K562 (cell line): ENCODE measurements around the gene GUF1. TPM values are rescaled to one million over a fixed set of nuclear protein-coding genes. Genes with fewer than 3 reads are reported as not detected.

ENCODE experiments used
- ATAC-seq: fragments of 200-7000 bp; cut with Tn5 transposase; 3 replicates; pipeline ENCODE4 v1.9.1; 2020; ENCODE audit warnings: moderate library complexity
- BruUV-seq: library from RNA; stranded (reverse); fragments of 400-500 nt; replicated peaks from 2 replicates; lab custom pipeline; 2021; lab: Mats Ljungman, UMichigan
- CTCF ChIA-PET: fragments of 300-600 bp; formaldehyde crosslinking; extraction: SDS; loops from one replicate; lab custom pipeline; 2021; ENCODE audit warnings: low intra/inter-chr PET ratio; lab: Yijun Ruan, JAX
- POLR2A ChIA-PET: fragments of 300-600, 350-650 bp; sonication (Branson Sonifier 250); formaldehyde crosslinking; extraction: SDS; loops from one replicate; lab custom pipeline; 2021; ENCODE audit warnings: antibody characterized with exemption, inconsistent platforms; lab: Yijun Ruan, JAX
- DNase-seq, 4 experiments: peaks; one replicate each; pipeline versions ENCODE4 v3.0.0 to v3.0.0-alpha.2; 2011 to 2018; ENCODE audit warnings: low spot score in 3 of 4, mixed read lengths in 3 of 4; ENCODE audit errors: extremely low read depth in 1 of 4
- FAIRE-seq: peaks from 2 replicates; lab custom pipeline; 2011; peaks lifted over from hg19 to GRCh38; lab: Jason Lieb, UNC
- H2AFZ ChIP-seq: 2 replicates; pipeline ENCODE4 v1.6.0; 2011; ENCODE audit warnings: low read depth, low read length, control low read depth, inconsistent platforms
- H3K27ac ChIP-seq: fragments of 200-600 bp; 3 replicates; pipeline ENCODE4 v1.8.0; 2011; ENCODE audit warnings: low read depth, mild to moderate bottlenecking, control low read depth, inconsistent platforms, low read length, moderate library complexity, mixed read lengths; ENCODE audit errors: extremely low read depth
- H3K27me3 ChIP-seq, 2 experiments: fragments of 300-600 bp in 1 of 2; 2 replicates in 1 of 2; 3 replicates in 1 of 2; pipeline versions ENCODE4 v1.6.0 to v1.8.0; 2011; ENCODE audit warnings: inconsistent platforms in 2 of 2, low read length in 2 of 2, mild to moderate bottlenecking in 1 of 2, mixed read lengths in 1 of 2, moderate library complexity in 1 of 2; ENCODE audit not compliant: control insufficient read depth in 2 of 2, insufficient read depth in 2 of 2
- H3K36me3 ChIP-seq: fragments of 300-600 bp; 3 replicates; pipeline ENCODE4 v1.8.0; 2011; ENCODE audit warnings: mild to moderate bottlenecking, low read length, inconsistent platforms; ENCODE audit not compliant: control insufficient read depth, insufficient read depth
- H3K4me1 ChIP-seq, 2 experiments: fragments of 200-600 bp in 1 of 2; replicated peaks in 1 of 2; 2 replicates in 1 of 2; 3 replicates in 1 of 2; pipeline versions ENCODE4 v1.5.1 to v1.8.0; 2011; ENCODE audit warnings: inconsistent platforms in 2 of 2, low read length in 2 of 2, mild to moderate bottlenecking in 1 of 2, mixed read lengths in 1 of 2, moderate library complexity in 1 of 2; ENCODE audit not compliant: control insufficient read depth in 2 of 2, insufficient read depth in 2 of 2
- H3K4me2 ChIP-seq: 2 replicates; pipeline ENCODE4 v1.6.1; 2011; ENCODE audit warnings: low read length, control low read depth, inconsistent platforms, mixed read lengths; ENCODE audit not compliant: insufficient read depth
- H3K4me3 ChIP-seq: fragments of 200-600 bp; sonication (generic), shearing (Covaris generic); 2 replicates; pipeline ENCODE4 v1.5.1; 2016; ENCODE audit warnings: control low read depth, inconsistent platforms
- H3K79me2 ChIP-seq: fragments of 200-600 bp; 3 replicates; pipeline ENCODE4 v1.8.0; 2011; ENCODE audit warnings: low read length, inconsistent platforms; ENCODE audit not compliant: control insufficient read depth, insufficient read depth
- H3K9ac ChIP-seq, 2 experiments: 2 replicates each; pipeline versions ENCODE4 v1.6.0 to v1.6.1; 2011; ENCODE audit warnings: low read depth in 2 of 2, low read length in 2 of 2, control low read depth in 1 of 2, inconsistent platforms in 1 of 2, mild to moderate bottlenecking in 1 of 2, mixed read lengths in 1 of 2; ENCODE audit not compliant: insufficient read depth in 1 of 2
- H3K9me1 ChIP-seq: one replicate; pipeline ENCODE4 v1.6.0; 2011; ENCODE audit warnings: inconsistent platforms, mild to moderate bottlenecking, low read length, moderate library complexity; ENCODE audit not compliant: control insufficient read depth, insufficient read depth
- H3K9me3 ChIP-seq: replicated peaks from 2 replicates; pipeline ENCODE4 v1.5.1; 2011; ENCODE audit warnings: low read depth, low read length, inconsistent platforms; ENCODE audit not compliant: control insufficient read depth, insufficient read depth
- H4K20me1 ChIP-seq: replicated peaks from 2 replicates; pipeline ENCODE4 v1.6.1; 2011; ENCODE audit warnings: low read length, inconsistent platforms, mixed read lengths; ENCODE audit not compliant: control insufficient read depth, insufficient read depth
- CEBPB ChIP-seq: fragments of 450-650 bp; IDR thresholded peaks from 2 replicates; pipeline ENCODE4 v1.6.1; 2016; ENCODE audit warnings: missing genetic modification characterization, missing compliant biosample characterization
- CTCF ChIP-seq, 3 experiments: IDR thresholded peaks in 2 of 3; conservative IDR thresholded peaks in 1 of 3; 2 replicates each; pipeline ENCODE4 v1.5.1; 2011 to 2012; ENCODE audit warnings: low read length in 3 of 3, mild to moderate bottlenecking in 3 of 3, control low read depth in 2 of 3, improper control_type of control experiment in 1 of 3, inconsistent platforms in 1 of 3, low read depth in 1 of 3, mixed read lengths in 1 of 3, moderate library complexity in 1 of 3; ENCODE audit not compliant: insufficient read depth in 2 of 3
- RAD21 ChIP-seq, 2 experiments: fragments of 250-450 bp in 1 of 2; fragments of 450-650 bp in 1 of 2; sonication (Bioruptor Pico) in 1 of 2; formaldehyde crosslinking in 1 of 2; IDR thresholded peaks in 1 of 2; conservative IDR thresholded peaks in 1 of 2; 2 replicates each; pipeline versions ENCODE4 v1.4.0 to v1.8.0; 2020 to 2022; ENCODE audit warnings: mild to moderate bottlenecking in 2 of 2, moderate library complexity in 1 of 2
- RBFOX2 ChIP-seq: fragments of 200-400 bp; formaldehyde crosslinking; IDR thresholded peaks from 2 replicates; pipeline ENCODE4 v1.6.1; 2017; ENCODE audit warnings: low read depth, mild to moderate bottlenecking, low read length, moderate library complexity
- TCFL5 ChIP-seq: fragments of 250-450 bp; sonication (Bioruptor Pico); conservative IDR thresholded peaks from 2 replicates; pipeline ENCODE4 v1.6.1; 2021; ENCODE audit warnings: mild to moderate bottlenecking, moderate library complexity, matching md5 sums
- ZNF57 ChIP-seq: fragments of 450-650 bp; formaldehyde crosslinking; IDR thresholded peaks from 2 replicates; pipeline ENCODE4 v1.4.0; 2020; ENCODE audit warnings: mild to moderate bottlenecking, moderate library complexity
- WGBS: fragments of 100-300 bp; shearing (Covaris generic); methylation state at CpG from one replicate; pipeline ENCODE4 v1.1.6; 2016; ENCODE audit warnings: low coverage, mixed read lengths; ENCODE audit not compliant: insufficient coverage; ENCODE audit errors: missing lambda C conversion rate; 5-methylcytosine and 5-hydroxymethylcytosine counted together
- in situ Hi-C: fragments of 300-500 bp; cut with MboI; formaldehyde crosslinking; loops from 4 replicates; pipeline ENCODE4 v1.15.0; 2018; ENCODE audit warnings: inconsistent platforms, mixed read lengths
- intact Hi-C: fragments of 100-400 bp; cut with micrococcal nuclease; formaldehyde crosslinking; loops from 2 replicates; pipeline ENCODE4 v1.14.2; 2022
- polyA plus RNA-seq, 8 experiments: library from polyadenylated mRNA; depleted of rRNA in 4 of 8; stranded (reverse) in 5 of 8; unstranded in 3 of 8; fragments of >200 nt; fragmentation: Nextera tagmentation in 2 of 8; fragmentation: Illumina TruSeq in 1 of 8; extraction: Ambion mirVana in 2 of 8; extraction: Trizol in 1 of 8; gene quantifications; 2 replicates each; pipeline versions ENCODE4 v1.2.1 to v1.2.3, GENCODE V29; 2011 to 2014; ENCODE audit warnings: inconsistent platforms in 1 of 8, missing spikeins in 1 of 8
- total RNA-seq, 7 experiments: library from RNA; depleted of rRNA in 6 of 7; stranded (reverse); fragments of >200 nt in 6 of 7; fragmentation: Illumina TruSeq in 2 of 7; extraction: Trizol in 2 of 7; gene quantifications; 2 replicates each; pipeline versions ENCODE4 v1.2.1 to v1.2.3, GENCODE V29; 2011 to 2021; ENCODE audit warnings: low replicate concordance in 1 of 7

The GUF1 gene
- total and polyA plus RNA-seq, 9 of the 15 experiments (the other 6 are each of a cell fraction or from before 2014, with no cell fraction given) = 8.1 to 47.5 (median 25.0) TPM

- no peak overlapping the region for H3K4me3 ChIP-seq
- 41% methylated on average over 1 of the region's 1 CpG for WGBS
- no peak overlapping the region for H3K27ac ChIP-seq
- FAIRE-seq = no peak
- no peaks in the 10 kb centered on the region for H3K9me1 ChIP-seq
- H4K20me1 ChIP-seq = no peaks in the 10 kb centered on the region
- H3K9me3 ChIP-seq = no peaks in the 10 kb centered on the region
- H3K79me2 ChIP-seq = peaks cover 21% of the 10 kb centered on the region
- BruUV-seq = no TSS peak
- TF ChIP-seq ZNF57 (CRISPR knock-in tag) (no peak), CTCF (IDR thresholded peaks at IDR 0.05 in 2 of 3, conservative IDR thresholded peaks at IDR 0.05 in 1 of 3; ENCODE audit: insufficient read depth in 2 of 3, low read depth in 1 of 3, low read length in 3 of 3) (peak in 1 of 3 experiments; percentile 46; a peak in 2 of 6 replicates), CEBPB (tag) (peak; percentile 52; the same call in 1 of the 2 replicates), RBFOX2 (no peak), TCFL5 (CRISPR knock-in tag) (no peak), RAD21 (CRISPR knock-in tag; conservative IDR thresholded peaks at IDR 0.05 in 1 of 2, IDR thresholded peaks at IDR 0.05 in 1 of 2) (peak in 1 of 2 experiments; percentile 43; a peak in 2 of 4 replicates)
- H3K4me2 ChIP-seq = no peak overlapping the region
- intact Hi-C loops = no loop called here
- ATAC-seq = no peak
- in situ Hi-C loops = no loop called here
- peak in 1 of 4 experiments; percentile 23 for DNase-seq
- ChIA-PET CTCF (interaction anchor here (0.6 kb wide), 1 partner anchor 52 kb away, joined by 3 read pairs; the partner anchor contains the start of gene GNPDA2), POLR2A (no interaction called here)
- peak overlapping the region; percentile 94 for H2AFZ ChIP-seq
- no peak overlapping the region for H3K9ac ChIP-seq
- H3K4me1 ChIP-seq = peaks cover 0 to 13% of the 10 kb centered on the region in 2 experiments; a peak in 2 of 5 replicates
- H3K36me3 ChIP-seq = no peaks in the 10 kb centered on the region
- H3K27me3 ChIP-seq = no peaks in the 10 kb centered on the region
Observed at GRCh38 chr4:44674471-44674870, 3.7 kb upstream of the GUF1 start.
